Islet of Langerhans (tissue), 1 donor: ENCODE measurements around the gene ZBTB7C.

Experiments
- FAIRE-seq: peaks from one replicate; lab custom pipeline; 2011; peaks lifted over from hg19 to GRCh38; lab: Jason Lieb, UNC

The ZBTB7C gene

GRCh38 chr18:48321536-48321935, 87.6 kb downstream of the ZBTB7C start:
- no peak for FAIRE-seq

GRCh38 chr18:48321121-48321520, 88.1 kb downstream of the ZBTB7C start:
- no peak for FAIRE-seq

DNA sequence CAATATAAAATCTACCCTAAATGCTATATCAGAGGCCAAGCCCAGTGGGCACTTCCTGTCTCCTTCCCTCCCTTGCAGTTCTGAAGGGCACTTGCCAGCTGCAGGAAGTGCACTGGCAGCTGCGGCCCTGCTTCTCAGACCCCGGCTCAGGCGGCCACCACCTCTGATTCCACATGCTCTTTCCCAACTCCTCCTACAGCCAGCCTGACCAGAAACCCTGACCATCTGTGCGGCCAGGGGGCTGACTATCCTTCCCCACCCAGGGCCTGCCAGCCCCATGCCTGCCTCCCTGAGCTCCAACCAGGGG, 88.6 kb downstream of the ZBTB7C start:
- no peak for FAIRE-seq

DNA sequence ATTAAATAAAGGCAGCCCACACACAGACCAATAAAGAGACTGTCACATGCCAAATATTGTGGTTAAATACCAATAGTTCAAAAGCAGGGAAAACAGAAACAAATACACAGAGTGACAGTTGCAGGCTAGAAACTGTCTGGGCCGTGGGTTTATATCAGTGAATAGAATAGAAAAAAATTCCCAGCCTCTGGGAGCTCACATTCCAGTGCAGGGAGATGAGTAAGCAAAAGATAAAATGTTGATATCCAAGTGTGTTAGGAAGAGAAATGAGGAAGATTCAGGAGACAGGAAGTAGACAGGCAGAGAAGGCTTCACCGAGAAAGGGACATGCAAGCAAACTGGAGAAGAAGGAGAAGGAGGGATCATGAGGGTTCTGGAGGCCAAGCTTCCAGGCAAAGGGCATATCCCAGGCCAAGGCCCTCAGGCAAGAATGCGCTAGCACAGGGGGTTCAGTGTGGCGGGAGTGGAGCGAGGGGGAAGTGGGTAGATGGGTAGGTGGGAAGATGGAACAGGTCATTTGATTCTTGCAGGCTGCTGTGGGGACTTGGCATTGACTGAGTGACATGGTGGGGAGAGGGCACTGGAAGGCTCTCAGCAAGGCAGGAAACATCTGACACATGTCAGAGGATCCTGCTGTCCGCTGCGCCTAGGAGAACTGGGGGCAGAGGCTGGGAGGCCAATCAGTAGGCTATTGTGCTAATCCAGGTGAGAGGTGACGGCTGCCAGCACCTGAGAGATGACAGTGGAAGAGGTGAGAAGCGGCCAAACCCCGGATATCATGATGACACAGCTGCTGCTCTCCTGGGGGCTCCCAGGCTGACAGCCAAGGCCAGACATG, 89.2 kb downstream of the ZBTB7C start:
- no peak for FAIRE-seq

DNA sequence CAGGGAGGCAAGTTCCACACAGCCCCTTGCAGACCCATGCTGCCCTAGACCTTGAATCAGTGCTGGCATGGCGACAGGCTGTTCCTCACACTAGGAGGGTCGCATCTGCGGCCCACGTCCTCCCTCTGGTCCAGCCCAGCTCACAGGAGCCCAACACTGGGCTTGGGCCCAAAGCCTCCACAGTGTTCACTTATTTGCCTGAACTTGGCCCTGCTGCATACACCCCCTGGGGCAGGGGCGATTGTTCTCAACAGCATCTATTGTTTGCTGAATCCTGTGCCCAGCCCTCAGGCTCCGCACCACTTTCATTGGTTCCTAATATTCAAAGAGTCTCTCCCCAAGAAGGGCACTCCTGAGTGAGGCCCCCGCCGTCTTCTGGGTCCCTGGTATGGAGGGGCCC, 90.7 kb downstream of the ZBTB7C start:
- FAIRE-seq = no peak

DNA sequence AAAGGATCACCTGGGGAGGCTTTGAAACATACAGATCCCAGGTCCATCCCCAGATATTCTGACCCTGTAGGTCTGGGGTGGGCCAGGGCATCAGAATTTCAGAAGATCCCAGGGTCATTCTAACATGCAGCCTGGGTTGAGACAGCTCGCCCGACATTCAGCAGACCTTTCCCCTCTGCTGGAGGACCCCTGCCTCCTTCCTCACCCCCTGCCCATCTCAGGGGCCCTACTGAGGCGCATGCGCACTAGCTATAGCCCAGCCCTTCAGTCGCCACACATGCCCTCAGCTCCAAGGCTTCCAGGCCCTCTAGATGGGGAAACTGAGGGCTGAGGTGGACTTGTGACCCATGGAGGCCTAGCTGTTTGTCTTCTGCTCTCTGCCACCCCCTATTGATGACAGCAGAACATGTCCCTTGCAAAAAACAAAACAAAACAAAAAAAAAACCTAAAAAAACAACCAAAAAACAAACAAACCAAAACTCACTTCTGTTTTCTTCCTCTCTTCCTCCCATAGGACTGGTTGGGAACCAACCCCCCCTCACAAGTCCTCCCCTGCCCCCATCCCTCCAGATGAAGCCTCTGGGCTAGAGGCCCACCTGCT, 91.3 kb downstream of the ZBTB7C start:
- no peak for FAIRE-seq

DNA sequence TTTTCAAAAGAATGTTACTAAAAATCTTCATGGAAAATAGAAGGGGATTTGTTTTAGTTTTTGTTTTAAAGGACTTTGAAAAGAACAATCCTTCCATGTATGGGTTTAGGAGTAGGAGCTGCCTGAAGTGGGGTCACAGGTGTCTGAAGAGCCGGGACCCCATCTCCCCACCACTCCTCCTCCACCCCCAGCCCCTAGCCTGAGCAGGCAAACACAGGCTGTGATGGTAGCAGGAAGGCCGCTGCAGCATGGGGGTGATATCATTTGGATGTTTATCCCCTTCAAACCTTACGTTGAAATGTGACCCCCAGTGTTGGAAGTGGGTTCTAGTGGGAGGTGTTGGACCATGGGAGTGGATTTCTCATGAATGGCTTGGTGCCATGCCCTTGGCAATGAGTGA, 93.0 kb downstream of the ZBTB7C start:
- FAIRE-seq = no peak

GRCh38 chr18:48314690-48315089, 94.5 kb downstream of the ZBTB7C start:
- no peak for FAIRE-seq

- no peak for FAIRE-seq
Measured at GRCh38 chr18:48313792-48314191, 95.4 kb downstream of the ZBTB7C start.

GRCh38 chr18:48312066-48312465, 97.1 kb downstream of the ZBTB7C start:
- FAIRE-seq = no peak

DNA sequence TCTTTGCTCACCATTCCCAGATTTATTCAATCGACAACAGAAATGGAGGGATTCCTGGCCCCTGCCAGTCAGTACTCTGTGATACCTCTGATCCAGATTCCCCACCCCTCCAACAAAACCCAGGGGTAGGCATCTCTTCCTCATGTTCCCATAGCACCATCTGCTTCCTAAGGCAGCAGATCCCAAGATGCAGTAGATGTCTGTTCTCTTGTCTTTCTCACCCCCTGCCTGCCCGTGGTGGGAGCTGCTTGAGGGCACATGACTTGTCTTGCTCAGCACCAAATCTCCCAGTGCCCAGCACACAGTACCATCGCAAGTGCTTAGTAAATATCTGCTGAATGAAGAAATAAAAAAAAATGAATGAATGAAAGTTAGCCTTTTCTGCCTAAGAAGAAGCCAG, 98.2 kb downstream of the ZBTB7C start:
- no peak for FAIRE-seq

DNA sequence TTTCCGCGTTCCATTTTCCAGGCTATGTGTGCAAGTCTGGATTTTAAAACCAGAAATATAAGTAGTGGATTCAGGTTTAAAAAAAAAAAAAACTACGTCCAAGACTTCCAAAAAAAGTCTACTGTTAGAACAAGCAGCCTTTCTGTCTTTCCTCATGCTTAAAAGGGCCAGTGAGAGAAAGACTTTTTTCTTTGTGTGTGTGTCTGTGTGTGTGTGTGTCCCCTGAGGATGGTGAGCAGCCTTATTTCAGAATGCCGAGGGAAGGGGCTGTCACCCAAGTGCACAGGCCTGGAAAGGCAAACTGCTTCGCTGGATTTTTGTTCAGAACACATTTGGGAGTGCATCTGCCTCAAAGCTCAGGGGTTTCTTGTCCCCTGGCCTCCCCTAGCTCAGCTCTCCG, 98.8 kb downstream of the ZBTB7C start:
- FAIRE-seq = no peak

- no peak for FAIRE-seq
Measured at GRCh38 chr18:48308755-48309575, 100.2 kb downstream of the ZBTB7C start.

DNA sequence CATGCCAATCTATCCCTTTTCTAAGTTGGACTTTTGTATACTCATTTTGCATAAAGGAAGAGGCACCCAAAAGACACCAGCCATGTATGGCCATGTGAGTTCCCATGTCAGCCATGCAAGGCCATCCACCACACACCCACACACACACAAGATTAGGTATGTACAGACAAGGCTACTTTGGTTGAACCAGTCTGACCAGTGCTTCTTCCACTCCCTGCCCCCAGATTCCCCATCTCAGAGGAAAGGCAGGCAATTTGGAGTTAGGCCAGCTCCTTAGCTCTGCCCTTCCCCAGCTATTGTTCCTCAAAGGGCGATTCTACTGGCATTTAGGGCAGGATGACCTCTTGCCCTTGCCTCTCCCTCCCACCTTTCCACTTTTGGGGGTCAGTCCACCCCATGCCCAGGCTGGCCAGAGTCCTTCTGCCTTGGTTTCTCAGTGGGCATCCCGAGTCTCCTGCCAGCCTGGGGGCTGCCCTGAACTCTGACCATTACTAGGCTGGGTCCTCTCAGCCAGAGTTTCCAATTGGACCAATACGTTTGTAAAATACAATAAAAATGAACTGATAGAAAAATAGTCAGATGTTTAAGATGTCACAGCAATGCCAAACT, 101.1 kb downstream of the ZBTB7C start:
- FAIRE-seq = no peak

- FAIRE-seq = no peak
Measured at GRCh38 chr18:48306838-48307237, 102.3 kb downstream of the ZBTB7C start.

GRCh38 chr18:48304906-48305693, 104.1 kb downstream of the ZBTB7C start:
- FAIRE-seq = no peak

DNA sequence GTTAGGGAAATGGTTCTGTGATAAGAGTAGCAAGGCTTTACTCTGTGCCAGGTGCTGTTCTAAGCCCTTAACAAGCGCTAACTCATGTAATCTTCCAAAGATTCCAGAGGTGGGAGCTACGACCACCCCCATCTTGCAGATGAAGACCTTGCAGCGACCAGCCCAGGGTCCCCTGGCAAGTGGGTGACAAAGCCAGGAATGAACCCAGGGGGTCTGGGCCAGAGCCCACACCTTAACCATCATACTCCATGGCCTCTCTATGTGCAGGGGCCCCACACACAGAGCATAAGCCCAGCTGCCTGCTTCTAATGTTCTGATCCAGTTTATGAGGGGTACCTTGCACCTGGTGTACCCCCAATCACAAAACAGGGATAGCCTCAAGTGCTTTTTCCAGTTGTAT, 105.3 kb downstream of the ZBTB7C start:
- FAIRE-seq = no peak

GRCh38 chr18:48302736-48303135, 106.4 kb downstream of the ZBTB7C start:
- no peak for FAIRE-seq

GRCh38 chr18:48300463-48300961, 108.7 kb downstream of the ZBTB7C start:
- no peak for FAIRE-seq

GRCh38 chr18:48297139-48297538, 112.0 kb downstream of the ZBTB7C start:
- FAIRE-seq = no peak

GRCh38 chr18:48296581-48296980, 112.6 kb downstream of the ZBTB7C start:
- no peak for FAIRE-seq
